ENCODE measurements around the gene ST6GALNAC3.

DNA sequence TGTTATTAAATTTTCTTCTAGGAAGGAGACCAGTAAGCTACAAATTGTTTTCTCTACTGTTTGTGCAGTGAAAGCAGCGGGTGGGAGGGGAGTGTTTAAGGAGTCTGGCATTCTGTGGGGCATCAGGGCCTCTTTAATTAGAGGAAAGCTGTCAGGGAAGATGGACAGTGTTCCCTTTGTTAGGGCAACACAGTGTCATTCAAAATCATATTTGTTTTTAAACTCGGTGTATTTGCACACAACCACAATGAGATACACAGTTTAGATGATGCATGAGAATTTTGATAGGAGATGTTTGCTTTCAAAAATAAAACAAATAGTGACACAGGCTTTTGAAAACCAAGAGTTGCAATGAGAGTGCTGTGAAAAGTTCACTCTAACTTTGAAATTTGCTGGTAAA lies 15.1 kb upstream of the ST6GALNAC3 start:
- TF ChIP-seq, protein P1, sequence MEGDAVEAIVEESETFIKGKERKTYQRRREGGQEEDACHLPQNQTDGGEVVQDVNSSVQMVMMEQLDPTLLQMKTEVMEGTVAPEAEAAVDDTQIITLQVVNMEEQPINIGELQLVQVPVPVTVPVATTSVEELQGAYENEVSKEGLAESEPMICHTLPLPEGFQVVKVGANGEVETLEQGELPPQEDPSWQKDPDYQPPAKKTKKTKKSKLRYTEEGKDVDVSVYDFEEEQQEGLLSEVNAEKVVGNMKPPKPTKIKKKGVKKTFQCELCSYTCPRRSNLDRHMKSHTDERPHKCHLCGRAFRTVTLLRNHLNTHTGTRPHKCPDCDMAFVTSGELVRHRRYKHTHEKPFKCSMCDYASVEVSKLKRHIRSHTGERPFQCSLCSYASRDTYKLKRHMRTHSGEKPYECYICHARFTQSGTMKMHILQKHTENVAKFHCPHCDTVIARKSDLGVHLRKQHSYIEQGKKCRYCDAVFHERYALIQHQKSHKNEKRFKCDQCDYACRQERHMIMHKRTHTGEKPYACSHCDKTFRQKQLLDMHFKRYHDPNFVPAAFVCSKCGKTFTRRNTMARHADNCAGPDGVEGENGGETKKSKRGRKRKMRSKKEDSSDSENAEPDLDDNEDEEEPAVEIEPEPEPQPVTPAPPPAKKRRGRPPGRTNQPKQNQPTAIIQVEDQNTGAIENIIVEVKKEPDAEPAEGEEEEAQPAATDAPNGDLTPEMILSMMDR (IDR thresholded peaks at IDR 0.05; ENCODE audit: low read depth, low read length, poor library complexity, severe bottlenecking), result no peak
- TF ChIP-seq EZH2phosphoT487 (IDR thresholded peaks at IDR 0.05; ENCODE audit: borderline replicate concordance, low read length), result no peak
